GM19455 (cell line): ENCODE data around the gene SUPT3H.
"Not testable (repeated sequence)": the region's sequence is repeated elsewhere in the genome, so short reads cannot be mapped to it uniquely, and the experiment has no call there.

Experiments
- ATAC-seq: cut with Tn5 transposase; IDR thresholded peaks from one replicate; pipeline ENCODE4 v1.9.1; 2021; ENCODE audit not compliant: unreplicated experiment

Gene SUPT3H

GRCh38 chr6:45327956-45328522 lies 49.7 kb downstream of the SUPT3H start, which contains the start of gene RUNX2:
Gene RUNX2 (plus strand): TSS chr6:45328330. CDS start chr6:45328727, 397 bp downstream.
- ATAC-seq, result no peak

- ATAC-seq, result no peak
These were observed 50.9 kb downstream of the SUPT3H start for GRCh38 chr6:45326698-45327417.

DNA sequence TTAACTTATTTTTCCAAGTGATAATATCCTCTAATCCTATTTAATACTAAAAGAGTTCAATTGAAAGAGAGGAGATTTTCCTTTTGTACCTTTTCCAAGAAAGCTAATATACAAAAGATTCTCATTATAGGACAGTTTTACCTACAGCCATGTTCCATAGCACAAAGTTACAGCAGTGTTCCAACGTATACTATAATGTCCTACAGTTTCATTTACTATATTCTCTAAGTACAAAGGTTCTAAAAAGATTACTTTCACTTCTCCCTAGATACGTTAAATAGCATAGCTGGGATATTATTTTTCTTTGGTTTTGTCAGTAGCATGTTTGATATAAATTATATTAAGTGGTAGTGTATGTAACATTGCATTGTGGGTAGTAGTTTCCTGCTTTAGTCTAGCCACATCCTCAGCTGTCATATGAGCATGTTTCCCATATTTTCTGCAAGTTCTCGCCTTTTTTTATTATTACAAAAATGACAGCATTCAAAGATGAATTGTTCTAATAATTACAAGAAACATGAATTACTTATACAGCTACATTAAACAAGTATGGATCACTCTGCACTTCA lies 54.0 kb downstream of the SUPT3H start:
- no peak for ATAC-seq

DNA sequence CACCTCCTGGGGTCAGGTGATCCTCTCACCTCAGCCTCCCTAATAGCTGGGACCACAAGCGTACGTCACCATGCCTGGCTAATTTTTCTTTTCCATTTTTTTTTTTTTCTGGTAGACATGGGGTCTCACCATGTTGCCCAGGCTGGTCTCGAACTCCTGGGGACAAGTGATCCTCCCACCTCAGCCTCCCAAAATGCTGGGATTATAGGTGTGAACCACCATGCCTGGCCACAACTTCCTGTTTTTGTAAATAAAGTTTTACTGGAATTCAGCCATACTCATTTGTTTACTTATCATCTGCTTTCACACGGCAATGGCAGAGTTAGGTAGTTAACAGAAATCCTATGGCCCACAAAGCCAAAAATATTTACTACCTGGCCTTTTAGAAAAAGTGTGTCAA lies 57.4 kb downstream of the SUPT3H start:
- no peak for ATAC-seq

DNA sequence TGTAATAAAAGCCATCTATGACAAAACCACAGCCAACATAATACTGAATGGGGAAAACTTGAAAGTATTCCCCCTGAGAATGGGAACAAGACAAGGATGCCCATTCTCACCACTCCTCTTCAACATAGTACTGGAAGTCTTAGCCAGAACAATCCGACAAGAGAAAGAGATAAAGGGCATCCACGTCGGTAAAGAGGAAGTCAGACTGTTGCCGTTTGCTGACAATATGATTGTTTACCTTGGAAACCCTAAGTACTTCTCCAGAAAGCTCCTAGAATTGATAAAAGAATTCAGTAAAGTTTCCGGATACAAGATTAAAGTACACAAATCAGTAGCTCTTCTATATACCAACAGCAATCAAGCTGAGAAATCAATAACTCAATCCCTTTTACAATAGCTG lies 63.6 kb downstream of the SUPT3H start:
- ATAC-seq, result no peak

DNA sequence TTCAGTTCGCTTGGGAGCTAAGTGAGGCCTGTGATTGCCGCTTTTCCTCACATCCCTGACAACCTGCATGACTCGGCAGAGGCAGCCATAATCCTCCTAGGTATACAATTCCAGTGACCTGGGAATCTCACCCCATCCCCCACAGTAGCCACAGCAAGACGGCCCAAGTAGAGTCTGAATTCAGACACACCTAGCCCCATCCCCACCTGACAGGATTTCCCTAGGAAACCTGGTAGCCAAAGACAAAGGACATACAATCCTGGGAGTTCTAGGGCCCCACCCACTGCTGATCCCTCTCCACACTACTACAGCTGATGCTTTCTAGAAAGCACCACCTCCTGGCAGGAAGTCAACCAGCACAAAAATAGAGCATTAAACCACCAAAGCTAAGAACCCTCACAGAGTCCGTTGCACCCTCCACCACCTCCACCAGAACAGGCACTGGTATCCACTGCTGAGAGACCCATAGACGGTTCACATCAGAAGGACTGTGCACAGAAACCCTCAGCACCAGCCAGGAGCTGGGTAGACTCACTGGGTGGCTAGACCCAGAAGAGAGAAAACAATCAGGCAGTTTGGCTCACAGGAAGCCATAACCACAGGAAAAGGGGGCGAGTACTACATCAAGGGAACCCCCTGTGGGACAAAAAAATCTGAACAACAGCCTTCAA lies 67.5 kb downstream of the SUPT3H start:
- no peak for ATAC-seq

GRCh38 chr6:45305546-45305945 lies 72.2 kb downstream of the SUPT3H start:
- no peak for ATAC-seq

- ATAC-seq, result no peak
These were observed 74.9 kb downstream of the SUPT3H start for GRCh38 chr6:45302832-45303231.

GRCh38 chr6:45301348-45302142 lies 76.2 kb downstream of the SUPT3H start:
- ATAC-seq, result no peak

GRCh38 chr6:45300736-45301135 lies 77.0 kb downstream of the SUPT3H start:
- no peak for ATAC-seq

GRCh38 chr6:45299096-45299581 lies 78.6 kb downstream of the SUPT3H start:
- ATAC-seq, result no peak

- no peak for ATAC-seq
These were observed 80.4 kb downstream of the SUPT3H start for GRCh38 chr6:45297320-45297719.

- ATAC-seq, result not testable (repeated sequence)
These were observed 83.6 kb downstream of the SUPT3H start for GRCh38 chr6:45294065-45294701.

- ATAC-seq, result no peak
These were observed 84.4 kb downstream of the SUPT3H start for GRCh38 chr6:45293306-45293705.

DNA sequence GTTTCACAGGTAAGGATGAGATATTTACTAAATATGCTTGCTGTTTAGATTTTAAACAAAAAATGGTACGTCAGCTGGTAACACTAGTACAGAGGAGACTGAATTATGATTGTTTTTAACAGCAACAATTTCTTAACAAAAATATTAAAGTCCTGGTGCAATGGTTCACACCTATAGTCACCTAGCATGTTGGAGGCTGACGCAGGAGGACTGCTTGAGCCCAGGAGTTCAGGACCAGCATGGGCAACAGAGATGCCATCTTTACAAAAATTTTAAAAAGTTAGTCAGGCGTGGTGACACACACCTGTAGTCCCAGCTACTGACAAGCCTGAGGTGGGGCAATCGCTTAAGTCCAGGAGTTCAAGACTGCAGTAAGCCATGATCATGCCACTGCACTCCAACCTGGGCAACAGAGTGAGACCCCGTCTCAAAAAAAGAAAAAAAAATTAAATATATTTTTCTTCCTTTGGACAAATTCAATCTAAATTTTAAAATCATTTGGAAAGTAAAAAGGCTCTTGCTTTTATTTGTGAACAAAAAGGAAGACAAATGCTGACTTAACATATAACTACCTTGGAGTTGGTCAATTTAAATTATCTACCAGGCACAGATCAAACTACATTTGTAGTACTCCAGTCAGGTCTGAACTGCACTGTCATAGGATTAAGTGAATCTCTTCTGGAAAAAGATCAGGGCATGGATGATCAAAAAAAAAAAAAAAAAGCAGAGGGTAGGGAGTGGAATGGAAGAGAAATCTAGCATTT lies 87.8 kb downstream of the SUPT3H start:
- no peak for ATAC-seq

GRCh38 chr6:45286707-45287106 lies 91.0 kb downstream of the SUPT3H start:
- not testable (repeated sequence) for ATAC-seq

- no peak for ATAC-seq
These were observed 99.4 kb downstream of the SUPT3H start for GRCh38 chr6:45278367-45278766.

- ATAC-seq, result not testable (repeated sequence)
These were observed 100.0 kb downstream of the SUPT3H start for GRCh38 chr6:45277741-45278140.

- no peak for ATAC-seq
These were observed 102.4 kb downstream of the SUPT3H start for GRCh38 chr6:45275358-45275757.

- ATAC-seq, result no peak
These were observed 105.1 kb downstream of the SUPT3H start for GRCh38 chr6:45272626-45273025.
